ENCODE data around the gene TYMP.

DNA sequence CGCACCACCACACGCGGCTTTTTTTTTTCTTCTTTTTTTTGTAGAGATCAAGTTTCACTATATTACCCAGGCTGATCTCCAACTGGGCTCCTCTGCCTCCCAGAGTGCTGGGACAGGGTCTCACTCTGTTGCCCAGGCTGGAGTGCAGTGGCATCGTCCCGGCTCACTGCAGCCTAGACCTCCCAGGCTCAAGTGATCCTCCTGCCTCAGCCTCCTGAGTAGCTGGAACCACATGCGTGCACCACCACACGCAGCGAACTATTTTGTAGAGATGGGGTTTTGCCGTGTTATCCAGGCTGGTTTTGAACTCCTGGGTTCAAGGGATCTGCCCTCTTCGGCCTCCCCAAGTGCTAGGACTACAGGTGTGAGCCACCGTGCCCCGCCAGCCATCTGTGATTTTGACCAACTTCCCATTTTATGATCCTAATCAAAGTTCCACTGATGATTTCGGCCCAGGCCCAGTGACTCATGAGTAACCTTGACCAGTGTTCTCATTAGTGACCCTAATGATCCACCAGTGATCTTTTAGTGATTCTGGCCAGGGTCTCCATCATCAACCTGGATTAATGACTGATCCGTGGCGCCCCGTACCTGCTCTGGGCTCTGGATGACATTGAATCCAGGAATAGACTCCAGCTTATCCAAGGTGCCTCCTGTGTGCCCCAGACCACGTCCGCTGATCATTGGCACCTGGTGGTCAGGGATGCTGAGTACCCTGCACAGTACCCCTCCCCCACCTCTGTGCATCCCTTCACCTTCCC, 1.7 kb downstream of the TYMP start:
- TF ChIP-seq EZH2 (IDR thresholded peaks at IDR 0.05; ENCODE audit: borderline replicate concordance, low read length), result no peak
- TF ChIP-seq, protein P1, sequence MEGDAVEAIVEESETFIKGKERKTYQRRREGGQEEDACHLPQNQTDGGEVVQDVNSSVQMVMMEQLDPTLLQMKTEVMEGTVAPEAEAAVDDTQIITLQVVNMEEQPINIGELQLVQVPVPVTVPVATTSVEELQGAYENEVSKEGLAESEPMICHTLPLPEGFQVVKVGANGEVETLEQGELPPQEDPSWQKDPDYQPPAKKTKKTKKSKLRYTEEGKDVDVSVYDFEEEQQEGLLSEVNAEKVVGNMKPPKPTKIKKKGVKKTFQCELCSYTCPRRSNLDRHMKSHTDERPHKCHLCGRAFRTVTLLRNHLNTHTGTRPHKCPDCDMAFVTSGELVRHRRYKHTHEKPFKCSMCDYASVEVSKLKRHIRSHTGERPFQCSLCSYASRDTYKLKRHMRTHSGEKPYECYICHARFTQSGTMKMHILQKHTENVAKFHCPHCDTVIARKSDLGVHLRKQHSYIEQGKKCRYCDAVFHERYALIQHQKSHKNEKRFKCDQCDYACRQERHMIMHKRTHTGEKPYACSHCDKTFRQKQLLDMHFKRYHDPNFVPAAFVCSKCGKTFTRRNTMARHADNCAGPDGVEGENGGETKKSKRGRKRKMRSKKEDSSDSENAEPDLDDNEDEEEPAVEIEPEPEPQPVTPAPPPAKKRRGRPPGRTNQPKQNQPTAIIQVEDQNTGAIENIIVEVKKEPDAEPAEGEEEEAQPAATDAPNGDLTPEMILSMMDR (IDR thresholded peaks at IDR 0.05; ENCODE audit: low read length), result no peak

All from OCI-LY1 (cell line).